Measurements from ENCODE around the gene DDIT4L.

GRCh38 chr4:100147198-100147597, 43.1 kb downstream of the DDIT4L start:
- TF ChIP-seq POLR2A (IDR thresholded peaks at IDR 0.05; ENCODE audit: insufficient read depth in 1 of 2, low read depth in 2 of 2, low read length in 2 of 2) (no peak), MAX (IDR thresholded peaks at IDR 0.05) (no peak), IRX3 (CRISPR knock-in tag; IDR thresholded peaks at IDR 0.05; ENCODE audit: borderline replicate concordance, low read depth) (no peak), RXRA (CRISPR knock-in tag; IDR thresholded peaks at IDR 0.05) (no peak), NFIC (IDR thresholded peaks at IDR 0.05; ENCODE audit: low read length) (no peak), CREB1 (IDR thresholded peaks at IDR 0.05) (no peak), CREB1 (CRISPR knock-in tag; IDR thresholded peaks at IDR 0.05) (no peak), ZC3H13 (CRISPR knock-in tag; IDR thresholded peaks at IDR 0.05) (no peak), CTCF (CRISPR knock-in tag; IDR thresholded peaks at IDR 0.05) (no peak), EP300 (IDR thresholded peaks at IDR 0.05; ENCODE audit: low read depth in 2 of 2, low read length in 2 of 2) (no peak), EP300 (CRISPR knock-in tag; IDR thresholded peaks at IDR 0.05; ENCODE audit: borderline replicate concordance) (no peak), EZH2 (conservative IDR thresholded peaks at IDR 0.05; ENCODE audit: low read depth, low read length) (no peak), BRCA1 (CRISPR knock-in tag; IDR thresholded peaks at IDR 0.05) (no peak), GATAD2A (CRISPR knock-in tag; IDR thresholded peaks at IDR 0.05) (no peak), IKZF1 (IDR thresholded peaks at IDR 0.05) (no peak), ZNF318 (CRISPR knock-in tag; IDR thresholded peaks at IDR 0.05) (no peak)
